Measurements from ENCODE around the gene SLC35E4. TPM values are rescaled to one million over a fixed set of nuclear protein-coding genes. Genes with fewer than 3 reads are reported as not detected.
"Not testable (repeated sequence)": the region's sequence is repeated elsewhere in the genome, so short reads cannot be mapped to it uniquely, and the experiment has no call there.

SLC35E4 gene
- total RNA-seq, 2 donors from 2014 or later: 4.4 to 7.8 TPM

DNA sequence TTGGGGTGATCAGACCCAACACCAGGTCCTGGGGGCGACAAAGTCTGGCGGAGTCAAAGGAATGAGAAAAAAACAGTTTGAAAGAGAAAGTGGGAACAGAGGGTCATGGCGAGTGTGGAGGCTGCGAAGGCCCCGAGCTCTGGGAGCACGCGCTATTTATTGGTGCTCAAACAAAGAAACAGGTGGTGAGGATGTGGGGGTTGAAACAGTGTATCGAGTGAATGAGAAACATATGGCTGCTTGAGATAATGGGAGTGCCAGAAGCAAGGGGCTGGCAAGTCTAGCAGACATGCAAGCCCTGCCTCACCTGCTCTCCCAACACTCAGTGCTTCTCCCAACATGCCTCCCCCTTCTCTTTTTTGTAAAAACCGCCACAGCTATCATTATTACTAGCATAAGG is 39.9 kb downstream of the SLC35E4 start:
- DNase-seq (ENCODE audit: low spot score): no peak
- intact Hi-C loops (cut with DNase I): no loop called here

DNA sequence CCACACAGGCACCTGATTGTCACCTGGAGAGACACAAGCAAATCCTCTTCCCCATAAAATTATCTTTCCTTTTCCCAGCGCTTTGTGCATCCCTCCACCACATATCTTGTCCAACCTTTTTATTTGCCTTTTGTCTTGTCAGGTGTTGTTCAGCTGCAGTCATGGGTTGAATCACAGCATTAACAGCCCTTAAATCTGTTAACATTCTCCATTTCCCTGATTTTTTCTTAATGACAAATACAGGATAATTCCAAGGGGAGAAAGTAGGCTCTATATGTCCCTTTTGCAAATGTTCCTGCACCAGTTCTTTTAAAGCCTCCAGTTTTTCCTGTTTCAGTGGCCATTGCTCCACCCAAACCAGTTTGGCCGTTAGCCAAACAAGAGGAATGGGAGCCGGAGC is 41.0 kb downstream of the SLC35E4 start:
- intact Hi-C loops (cut with DNase I); DNase-seq (ENCODE audit: low spot score): not testable (repeated sequence)

DNA sequence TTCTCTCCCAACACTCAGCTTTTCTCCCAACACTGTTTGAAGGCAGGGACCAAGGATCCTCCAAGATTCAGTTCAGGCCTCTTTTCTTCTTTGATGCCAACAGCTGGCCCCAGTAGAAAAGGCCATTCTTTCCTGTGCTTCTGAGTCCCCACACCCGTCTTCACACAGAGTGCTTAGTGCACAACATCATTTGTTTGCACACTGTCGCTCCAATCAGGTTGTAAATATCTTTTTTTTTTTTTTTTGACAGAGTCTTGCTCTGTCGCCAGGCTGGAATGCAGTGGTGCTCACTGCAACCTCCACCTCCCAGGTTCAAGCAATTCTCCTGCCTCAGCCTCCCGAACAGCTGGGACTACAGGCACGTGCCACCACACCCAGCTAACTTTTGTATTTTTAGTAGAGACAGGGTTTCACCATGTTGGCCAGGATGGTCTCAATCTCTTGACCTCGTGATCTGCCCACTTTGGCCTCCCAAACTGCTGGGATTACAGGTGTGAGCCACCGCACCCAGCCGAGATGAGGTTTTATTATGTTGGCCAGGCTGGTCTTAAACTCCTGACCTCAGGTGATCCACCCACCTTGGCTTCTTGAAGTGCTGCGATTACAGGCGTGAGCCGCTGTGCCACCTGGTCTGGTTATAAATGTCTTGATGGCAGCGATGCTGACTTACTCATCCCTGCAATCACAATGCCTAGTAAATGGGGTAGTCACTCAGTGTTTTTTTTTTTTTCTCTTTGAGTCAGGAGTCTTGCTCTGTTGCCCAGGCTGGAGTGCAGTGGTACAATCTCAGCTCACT is 44.5 kb downstream of the SLC35E4 start:
- intact Hi-C loops (cut with DNase I): not testable (repeated sequence)

DNA sequence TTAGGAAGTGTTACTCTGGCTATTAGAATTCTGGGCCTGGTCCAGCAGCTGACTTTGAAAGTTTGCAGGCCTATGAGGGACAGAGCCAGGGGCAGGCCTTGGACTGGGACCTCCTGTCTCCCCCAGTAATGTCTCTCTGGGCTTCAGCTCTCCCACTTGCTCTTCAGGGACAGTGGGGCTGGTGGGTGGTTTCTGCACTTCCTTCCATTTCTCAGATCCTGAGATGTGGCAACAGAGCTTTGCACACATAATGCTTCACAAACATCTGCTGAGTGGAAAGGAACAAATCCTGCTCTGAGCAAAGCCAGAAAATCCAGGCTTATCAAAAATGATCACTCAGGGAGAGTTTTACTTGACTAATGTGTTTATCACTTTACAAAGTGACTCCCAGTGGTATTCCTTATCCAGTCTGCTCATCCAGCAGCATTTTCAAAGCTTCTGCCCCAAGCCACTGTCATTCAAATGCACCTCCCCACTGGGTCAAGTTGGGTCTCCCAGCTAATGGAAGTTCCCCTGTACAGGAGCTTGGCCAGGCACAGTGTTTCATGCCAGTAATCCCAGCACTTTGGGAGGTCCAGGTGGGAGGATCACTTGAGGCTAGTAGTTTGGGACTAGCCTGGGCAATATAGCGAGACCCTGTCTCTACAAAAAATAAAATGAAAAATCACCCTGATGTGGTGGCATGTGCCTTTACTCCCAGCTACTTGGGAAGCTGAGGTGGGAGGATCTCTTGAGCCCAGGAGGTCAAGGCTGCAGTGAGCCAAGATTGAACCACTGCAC is 45.6 kb downstream of the SLC35E4 start:
- intact Hi-C loops (cut with DNase I): no loop called here
- DNase-seq (ENCODE audit: low spot score): no peak

More for the DNA sequence above, 44.5 kb downstream of the SLC35E4 start:
- not testable (repeated sequence) for DNase-seq (ENCODE audit: low spot score)

DNA sequence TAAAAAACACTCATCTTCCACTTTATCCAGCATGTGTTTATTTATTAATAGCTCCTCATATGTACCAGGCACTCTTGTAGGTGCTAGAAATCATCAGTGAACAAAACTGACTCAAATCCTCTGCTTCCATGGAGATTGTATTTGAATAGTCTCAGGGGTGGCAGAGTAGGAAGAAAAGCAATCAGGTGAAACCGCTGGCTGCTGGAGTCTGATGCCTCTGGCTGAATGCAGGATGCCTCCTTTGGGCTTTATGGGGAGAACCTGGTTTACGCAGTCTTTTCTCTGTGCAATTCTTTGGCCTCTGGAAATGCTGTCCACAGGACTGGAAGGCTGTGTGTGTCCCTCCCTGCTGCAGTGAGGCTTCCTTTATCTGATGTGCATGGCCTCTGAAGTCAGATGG is 46.2 kb downstream of the SLC35E4 start:
- no peak for DNase-seq (ENCODE audit: low spot score)
- intact Hi-C loops (cut with DNase I): no loop called here

DNA sequence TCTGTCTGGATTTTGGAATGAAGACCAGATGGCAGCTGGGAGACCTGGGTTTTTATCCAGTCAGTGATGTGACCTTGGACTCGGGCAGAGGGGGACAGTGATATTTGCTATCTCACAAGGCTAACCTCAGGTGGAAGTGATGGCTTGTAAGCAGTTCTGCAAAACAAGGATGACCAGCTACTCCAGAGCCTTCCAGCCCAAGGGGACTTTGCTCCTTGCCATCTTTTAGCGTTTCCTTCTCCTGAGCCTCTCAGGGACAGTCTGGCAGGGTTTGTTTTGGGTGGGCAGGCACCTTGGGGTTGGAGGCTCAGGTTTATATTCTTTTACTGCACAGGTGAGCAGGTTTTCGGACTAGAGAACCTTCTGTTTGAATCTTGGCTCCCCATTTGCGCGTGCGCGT is 49.6 kb downstream of the SLC35E4 start:
- peak; percentile 26 for DNase-seq (ENCODE audit: low spot score)
- intact Hi-C loops (cut with DNase I): no loop called here

DNA sequence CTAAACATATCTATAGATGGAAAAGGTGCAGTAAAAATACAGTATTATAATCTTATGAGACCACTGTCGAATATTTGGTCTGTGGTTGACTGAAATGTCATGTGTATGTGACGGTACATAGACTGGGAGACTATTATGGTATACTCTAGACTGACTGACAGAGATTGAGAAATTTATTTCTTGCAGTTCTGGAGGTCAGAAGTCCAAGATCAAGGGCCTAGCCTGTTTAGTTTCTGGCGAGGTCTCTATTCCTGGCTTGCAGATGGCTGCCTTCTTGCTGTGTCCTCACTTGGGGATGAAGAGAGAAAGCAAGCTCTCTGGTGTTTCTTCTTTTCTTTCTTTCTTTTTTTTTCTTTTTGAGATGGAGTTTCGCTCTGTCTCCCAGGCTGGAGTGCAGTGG is 51.8 kb downstream of the SLC35E4 start:
- DNase-seq (ENCODE audit: low spot score): no peak
- intact Hi-C loops (cut with DNase I): no loop called here

DNA sequence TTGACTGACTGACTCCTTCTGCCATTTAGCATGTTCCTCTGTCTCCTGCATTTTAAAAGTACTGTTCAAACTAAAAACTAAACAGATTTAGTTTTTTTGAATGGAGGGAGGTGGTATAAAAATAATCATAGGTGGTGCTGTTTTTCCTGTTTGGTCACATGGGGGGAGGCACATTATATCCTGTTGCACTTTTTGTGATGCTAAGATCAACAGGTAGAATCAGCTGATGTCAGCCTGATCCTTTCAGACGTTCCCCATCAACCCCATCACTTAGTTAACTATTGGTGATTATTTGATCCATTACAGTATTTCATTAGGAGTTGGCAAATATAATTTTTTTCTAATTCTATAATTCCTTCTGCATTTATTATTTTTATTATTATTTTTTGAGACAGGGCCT is 54.0 kb downstream of the SLC35E4 start:
- intact Hi-C loops (cut with DNase I): no loop called here
- no peak for DNase-seq (ENCODE audit: low spot score)

DNA sequence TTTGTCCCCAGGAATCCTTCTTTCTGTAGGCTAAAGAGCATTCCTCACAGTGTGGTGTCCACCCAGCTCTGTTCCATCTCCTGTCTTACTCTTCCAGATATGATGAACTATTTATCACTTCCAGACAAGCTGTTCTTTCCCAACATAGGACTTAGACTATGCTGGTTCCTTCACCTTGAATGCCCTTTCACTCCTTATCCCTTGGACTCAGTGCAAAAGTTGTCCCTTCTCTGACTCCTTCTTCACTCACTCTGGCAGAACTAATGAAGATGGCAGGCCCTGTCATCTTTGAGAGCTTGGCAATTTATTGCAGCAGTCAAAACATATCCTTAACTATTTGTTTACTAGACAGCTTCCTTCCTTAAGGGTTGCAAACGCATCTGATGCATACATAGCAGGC is 55.6 kb downstream of the SLC35E4 start:
- no peak for DNase-seq (ENCODE audit: low spot score)
- intact Hi-C loops (cut with DNase I): no loop called here

DNA sequence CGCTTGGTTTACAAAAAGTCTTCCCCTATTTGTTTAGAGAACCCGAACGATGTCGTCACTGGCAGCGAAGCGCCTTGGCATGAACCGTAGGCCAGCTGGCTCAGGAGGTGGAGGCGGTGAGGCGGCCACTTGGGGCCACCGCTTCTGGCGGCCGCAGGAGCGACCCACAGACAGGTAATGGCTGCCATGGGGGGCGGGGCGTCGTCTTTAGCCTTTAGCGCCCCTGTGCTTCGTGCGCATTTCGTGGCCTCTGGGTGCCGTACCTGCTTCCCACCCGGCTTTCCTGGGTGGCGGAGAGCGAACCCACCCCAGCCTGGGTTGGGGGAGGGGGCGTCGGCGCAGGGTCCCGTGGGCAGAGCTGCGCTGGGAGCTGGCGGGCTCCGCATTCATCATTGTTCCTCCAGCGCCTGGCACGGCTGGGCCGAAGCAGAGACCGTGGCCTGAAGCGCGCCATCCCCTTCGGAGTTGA is 58.6 kb downstream of the SLC35E4 start:
- intact Hi-C loops (cut with DNase I): no loop called here
- DNase-seq (ENCODE audit: low spot score): peak; percentile 81

DNA sequence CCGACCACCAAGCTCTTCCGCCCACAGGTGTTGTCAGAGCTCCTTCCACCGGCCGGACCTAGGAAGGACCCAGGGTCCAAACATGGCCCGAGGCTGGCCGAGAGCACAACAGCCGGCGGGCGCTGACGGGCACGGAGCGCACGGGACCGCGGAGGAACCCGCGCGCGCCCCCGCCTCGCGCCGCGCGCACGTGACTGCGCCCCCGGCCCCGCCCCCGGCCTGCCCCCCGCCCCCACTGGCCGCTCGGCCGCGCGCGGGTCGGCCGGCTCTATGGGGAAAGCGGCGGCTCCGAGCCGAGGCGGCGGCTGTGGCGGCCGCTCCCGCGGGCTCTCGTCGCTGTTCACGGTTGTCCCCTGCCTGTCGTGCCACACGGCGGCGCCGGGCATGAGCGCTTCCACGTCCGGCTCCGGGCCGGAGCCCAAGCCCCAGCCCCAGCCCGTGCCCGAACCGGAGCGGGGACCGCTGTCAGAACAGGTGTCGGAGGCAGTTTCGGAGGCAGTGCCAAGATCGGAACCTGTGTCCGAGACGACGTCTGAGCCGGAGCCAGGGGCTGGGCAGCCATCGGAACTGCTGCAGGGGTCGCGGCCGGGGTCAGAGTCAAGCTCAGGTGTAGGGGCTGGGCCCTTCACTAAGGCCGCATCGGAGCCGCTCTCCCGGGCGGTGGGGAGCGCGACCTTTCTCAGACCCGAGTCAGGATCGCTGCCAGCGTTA is 59.2 kb downstream of the SLC35E4 start, which contains the start of gene OSBP2:
Gene OSBP2 (plus strand): TSS at position 235 of the 711 bp plus-strand sequence. CDS start 36 bp downstream, at position 271.
- intact Hi-C loops (cut with DNase I): no loop called here

DNA sequence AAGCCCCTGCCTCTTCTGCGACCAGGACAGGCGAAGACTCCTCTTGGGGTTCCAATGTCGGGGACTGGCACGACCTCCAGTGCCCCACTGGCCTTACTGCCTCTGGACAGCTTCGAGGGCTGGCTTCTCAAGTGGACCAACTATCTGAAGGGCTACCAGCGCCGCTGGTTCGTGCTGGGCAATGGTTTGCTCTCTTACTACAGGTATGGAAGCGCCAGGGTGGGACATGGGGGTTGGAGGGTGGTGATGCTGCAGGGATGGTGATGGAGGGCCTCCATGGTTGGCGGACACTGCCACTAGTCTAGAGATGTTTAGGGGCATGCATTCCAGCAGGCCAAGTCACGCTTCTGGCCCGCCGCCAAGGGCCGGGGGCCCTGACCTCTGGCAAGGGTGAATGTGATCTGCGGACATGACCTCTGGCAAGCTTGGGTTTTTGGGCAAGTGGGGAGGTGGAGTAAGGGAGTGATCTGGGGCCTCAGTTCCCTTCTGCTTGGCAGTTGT is 59.8 kb downstream of the SLC35E4 start:
- intact Hi-C loops (cut with DNase I): no loop called here

More for the DNA sequence above, 59.2 kb downstream of the SLC35E4 start, which contains the start of gene OSBP2:
- DNase-seq (ENCODE audit: low spot score): peak; percentile 81

DNA sequence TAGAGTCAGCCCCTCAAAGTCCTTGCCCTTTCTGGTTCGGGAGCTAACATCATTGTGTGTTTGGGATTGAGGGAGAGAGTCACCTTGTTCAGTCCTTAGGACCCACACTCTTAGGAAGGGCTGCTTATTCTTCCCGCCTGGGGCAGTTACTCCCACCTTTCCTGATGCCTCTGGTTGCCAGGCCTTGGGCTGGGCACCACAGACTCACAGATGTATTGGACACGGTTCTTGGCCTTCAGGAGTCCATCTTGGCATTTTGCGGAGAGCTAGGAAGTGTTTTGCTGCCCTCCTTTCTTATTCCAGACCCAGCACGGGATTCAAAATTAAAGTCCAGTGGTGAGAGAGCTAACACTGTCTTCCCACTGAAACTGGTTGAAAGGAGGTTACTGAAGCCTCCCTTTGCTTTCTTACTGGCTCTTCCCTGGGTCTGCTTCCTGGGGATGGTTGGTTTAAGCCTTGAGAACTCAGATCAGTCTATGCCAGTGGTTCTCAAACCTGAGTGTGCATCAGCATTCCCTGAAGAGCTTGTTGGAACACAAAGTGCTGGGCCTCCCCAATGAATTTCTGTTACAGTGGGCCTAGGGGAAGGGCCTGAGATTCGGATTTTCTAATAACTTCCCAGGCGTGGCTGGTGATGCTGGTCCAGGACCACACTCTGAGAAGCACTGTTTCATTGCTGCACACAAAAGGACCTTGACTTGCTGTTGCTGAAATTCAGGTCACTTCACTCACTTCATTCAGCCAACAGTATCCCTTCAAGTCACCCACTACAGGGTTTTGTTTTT is 60.5 kb downstream of the SLC35E4 start:
- intact Hi-C loops (cut with DNase I): no loop called here
- DNase-seq (ENCODE audit: low spot score): peak; percentile 76

More for the DNA sequence above, 59.8 kb downstream of the SLC35E4 start:
- peak; percentile 68 for DNase-seq (ENCODE audit: low spot score)

Other genes with a start within 250 kb of the SLC35E4 start
- 10 to 100 TPM in 1 of 2 donors, 1 to 10 TPM in 1; 9.3 to 15.6 TPM for gene RNF215, start 248.4 kb upstream of the SLC35E4 start, total RNA-seq
- gene SEC14L2, start 238.8 kb upstream of the SLC35E4 start, total RNA-seq: 10 to 100 TPM in 1 of 2 donors, 1 to 10 TPM in 1; 8.0 to 10.9 TPM
- gene MTFP1, start 210.0 kb upstream of the SLC35E4 start, total RNA-seq: 1 to 10 TPM; 3.5 to 3.7 TPM
- not detected for gene SEC14L3, start 163.8 kb upstream of the SLC35E4 start, total RNA-seq
- under 1 TPM; 0.14 to 0.19 TPM for gene SEC14L4, start 130.1 kb upstream of the SLC35E4 start, total RNA-seq
- gene SEC14L6, start 89.0 kb upstream of the SLC35E4 start, total RNA-seq: under 1 TPM; 0.10 to 0.14 TPM
- gene GAL3ST1, start 61.1 kb upstream of the SLC35E4 start, total RNA-seq: 1 to 10 TPM; 1.3 to 2.5 TPM
- 10 to 100 TPM; 37.9 to 48.2 TPM for gene PES1, start 43.9 kb upstream of the SLC35E4 start, total RNA-seq
- gene TCN2, start 28.6 kb upstream of the SLC35E4 start, total RNA-seq: 10 to 100 TPM; 23.4 to 47.3 TPM
- 1 to 10 TPM; 6.9 to 8.5 TPM for gene DUSP18, start 32.1 kb downstream of the SLC35E4 start, total RNA-seq
- 1 to 10 TPM; 2.1 to 2.6 TPM for gene OSBP2, start 59.1 kb downstream of the SLC35E4 start, total RNA-seq